IMR-90 (cell line): ENCODE results near the gene AHI1. TPM values are rescaled to one million over a fixed set of nuclear protein-coding genes. Genes with fewer than 3 reads are reported as not detected.

ENCODE experiments used
- ATAC-seq: fragments of 200-7000 bp; cut with Tn5 transposase; 2 replicates; pipeline ENCODE4 v1.9.1; 2020; ENCODE audit warnings: low read depth, mild to moderate bottlenecking, moderate library complexity
- BruUV-seq: library from RNA; stranded (reverse); fragments of 400-500 nt; replicated peaks from 2 replicates; lab custom pipeline; 2021; lab: Mats Ljungman, UMichigan
- CTCF ChIA-PET: fragments of 300-600 bp; formaldehyde crosslinking; extraction: SDS; loops from one replicate; lab custom pipeline; 2021; ENCODE audit warnings: antibody characterized with exemption; lab: Yijun Ruan, JAX
- POLR2A ChIA-PET: fragments of 300-600 bp; sonication (Branson Sonifier 250); formaldehyde crosslinking; loops from one replicate; lab custom pipeline; 2022; ENCODE audit warnings: antibody characterized with exemption; ENCODE audit not compliant: unreplicated experiment; lab: Charles Lee
- DNase-seq: peaks from one replicate; pipeline ENCODE4 v3.0.0; 2013
- H2AFZ ChIP-seq: replicated peaks from 2 replicates; pipeline ENCODE3; 2013; ENCODE audit warnings: low read length, mild to moderate bottlenecking; ENCODE audit not compliant: poor library complexity
- H2AK5ac ChIP-seq: 2 replicates; pipeline ENCODE4 v1.6.1; 2013; ENCODE audit warnings: low read depth, low read length, inconsistent platforms
- H2AK9ac ChIP-seq: replicated peaks from 2 replicates; pipeline ENCODE3; 2013; ENCODE audit warnings: mild to moderate bottlenecking, low read depth, low read length, moderate library complexity; ENCODE audit not compliant: poor library complexity
- H2BK120ac ChIP-seq: 2 replicates; pipeline ENCODE4 v1.6.1; 2013; ENCODE audit warnings: low read depth, low read length, inconsistent platforms
- H2BK15ac ChIP-seq: 3 replicates; pipeline ENCODE4 v1.6.1; 2013; ENCODE audit warnings: low read depth, low read length, inconsistent platforms
- H2BK20ac ChIP-seq: 2 replicates; pipeline ENCODE4 v1.6.1; 2013; ENCODE audit warnings: low read depth, mild to moderate bottlenecking, inconsistent platforms, low read length, moderate library complexity
- H2BK5ac ChIP-seq: 2 replicates; pipeline ENCODE4 v1.6.1; 2013; ENCODE audit warnings: mild to moderate bottlenecking, low read depth, low read length, inconsistent platforms; ENCODE audit not compliant: poor library complexity, severe bottlenecking
- H3K14ac ChIP-seq: replicated peaks from 2 replicates; pipeline ENCODE4 v1.6.1; 2013; ENCODE audit warnings: low read depth, low read length, inconsistent platforms
- H3K18ac ChIP-seq: 2 replicates; pipeline ENCODE4 v1.6.1; 2013; ENCODE audit warnings: low read depth, low read length, control low read depth
- H3K23ac ChIP-seq: 2 replicates; pipeline ENCODE4 v1.6.1; 2013; ENCODE audit warnings: low read depth, low read length, inconsistent platforms
- H3K27ac ChIP-seq: 2 replicates; pipeline ENCODE4 v1.5.1; 2013; ENCODE audit warnings: mild to moderate bottlenecking, control low read depth, low read length; ENCODE audit not compliant: insufficient read depth
- H3K27me3 ChIP-seq: 2 replicates; pipeline ENCODE4 v1.6.1; 2013; ENCODE audit warnings: low read length; ENCODE audit not compliant: control insufficient read depth, insufficient read depth
- H3K36me3 ChIP-seq: 2 replicates; pipeline ENCODE4 v1.6.1; 2013; ENCODE audit warnings: low read length, mixed read lengths; ENCODE audit not compliant: control insufficient read depth, insufficient read depth
- H3K4ac ChIP-seq: 2 replicates; pipeline ENCODE4 v1.6.1; 2013; ENCODE audit warnings: low read depth, low read length, inconsistent platforms
- H3K4me1 ChIP-seq: 2 replicates; pipeline ENCODE4 v1.6.1; 2013; ENCODE audit warnings: low read length, mixed read lengths; ENCODE audit not compliant: control insufficient read depth, insufficient read depth
- H3K4me2 ChIP-seq: 2 replicates; pipeline ENCODE4 v1.6.1; 2013; ENCODE audit warnings: low read depth, mild to moderate bottlenecking, control low read depth, low read length, moderate library complexity
- H3K4me3 ChIP-seq: 2 replicates; pipeline ENCODE4 v1.5.1; 2013; ENCODE audit warnings: low read depth, mild to moderate bottlenecking, control low read depth, low read length, moderate library complexity; ENCODE audit not compliant: insufficient read depth
- H3K56ac ChIP-seq: 2 replicates; pipeline ENCODE4 v1.6.1; 2013; ENCODE audit warnings: low read length, inconsistent platforms; ENCODE audit not compliant: insufficient read depth; ENCODE audit errors: extremely low read depth
- H3K79me1 ChIP-seq, 2 experiments: 2 replicates each; pipeline ENCODE4 v1.6.1; 2013; ENCODE audit warnings: low read length in 2 of 2, inconsistent platforms in 1 of 2, low read depth in 1 of 2
- H3K9ac ChIP-seq: 2 replicates; pipeline ENCODE4 v1.6.1; 2013; ENCODE audit warnings: low read depth, low read length, control low read depth
- H3K9me1 ChIP-seq: 2 replicates; pipeline ENCODE4 v1.6.1; 2013; ENCODE audit warnings: low read length, inconsistent platforms; ENCODE audit not compliant: insufficient read depth
- H3K9me3 ChIP-seq: 2 replicates; pipeline ENCODE4 v1.6.1; 2013; ENCODE audit warnings: low read length; ENCODE audit not compliant: control insufficient read depth, insufficient read depth
- H4K20me1 ChIP-seq: 2 replicates; pipeline ENCODE4 v1.6.1; 2013; ENCODE audit warnings: low read length, inconsistent platforms; ENCODE audit not compliant: insufficient read depth
- H4K5ac ChIP-seq: 2 replicates; pipeline ENCODE4 v1.6.1; 2013; ENCODE audit warnings: mild to moderate bottlenecking, low read depth, low read length, control low read depth
- H4K8ac ChIP-seq, 2 experiments: 2 replicates each; pipeline ENCODE4 v1.6.1; 2013; ENCODE audit warnings: low read depth in 2 of 2, low read length in 2 of 2, control low read depth in 1 of 2, inconsistent platforms in 1 of 2
- H4K91ac ChIP-seq: 2 replicates; pipeline ENCODE4 v1.6.1; 2013; ENCODE audit warnings: low read depth, low read length, inconsistent platforms; ENCODE audit not compliant: insufficient read depth
- POLR2A ChIP-seq: IDR thresholded peaks from 2 replicates; pipeline ENCODE4 v1.6.1; 2012; ENCODE audit warnings: mild to moderate bottlenecking, low read depth, low read length
- SMC3 ChIP-seq: fragments of 150-350 bp; IDR thresholded peaks from 2 replicates; pipeline ENCODE4 v1.6.1; 2016; ENCODE audit warnings: low read depth, mild to moderate bottlenecking, antibody characterized with exemption, low read length, moderate library complexity
- USF2 ChIP-seq: fragments of 150-350 bp; IDR thresholded peaks from 2 replicates; pipeline ENCODE4 v1.6.1; 2017; ENCODE audit warnings: mild to moderate bottlenecking, antibody characterized with exemption, low read length, low read depth
- WGBS, 2 experiments: methylation state at CpG; one replicate each; pipeline versions ENCODE4 v1.1.5 to v1.1.7; 2013; ENCODE audit warnings: missing lambda C conversion rate in 2 of 2; ENCODE audit not compliant: insufficient read length in 1 of 2; ENCODE audit errors: extremely low coverage in 2 of 2; 5-methylcytosine and 5-hydroxymethylcytosine counted together
- dilution Hi-C: fragments of 300-500 bp; cut with HindIII; formaldehyde crosslinking; loops from one replicate; pipeline ENCODE4 v1.14.3; 2018; ENCODE audit warnings: low sequenced_read_pairs; ENCODE audit not compliant: unreplicated experiment
- in situ Hi-C: fragments of 300-500 bp; cut with MboI; formaldehyde crosslinking; loops from 3 replicates; pipeline ENCODE4 v1.14.3; 2019; ENCODE audit warnings: low sequenced_read_pairs, inconsistent platforms, mixed read lengths
- intact Hi-C: fragments of 100-400 bp; cut with micrococcal nuclease; formaldehyde crosslinking; loops from 2 replicates; pipeline ENCODE4 v1.10.0; 2022
- polyA plus RNA-seq, 3 experiments: library from polyadenylated mRNA; depleted of rRNA; stranded (reverse); fragments of >200 nt; gene quantifications; 2 replicates each; pipeline ENCODE4 v1.2.3, GENCODE V29; 2012; ENCODE audit warnings: low replicate concordance in 1 of 3
- total RNA-seq: library from RNA; depleted of rRNA; stranded (reverse); fragments of >200 nt; gene quantifications from 2 replicates; pipeline ENCODE4 v1.2.3, GENCODE V29; 2012
- TF ChIP-seq, protein P1 (sequence below): conservative IDR thresholded peaks from 2 replicates; pipeline ENCODE4 v1.5.1; 2012; ENCODE audit warnings: mild to moderate bottlenecking, low read depth, low read length, improper control_type of control experiment
- TF ChIP-seq, protein P2 (sequence below): fragments of 150-350 bp; IDR thresholded peaks from 2 replicates; pipeline ENCODE4 v1.6.1; 2016; ENCODE audit warnings: low read depth, mild to moderate bottlenecking, low read length, moderate library complexity, borderline replicate concordance

The AHI1 gene
- total and polyA plus RNA-seq, 2 of the 4 experiments (the other 2 are of a cell fraction) = 9.5 to 19.4 TPM

- no peak for DNase-seq
- no peak overlapping the region for H2BK120ac ChIP-seq
- no peak overlapping the region for H2AK5ac ChIP-seq
- no peaks in the 10 kb centered on the region for H3K9me3 ChIP-seq
- WGBS, 2 experiments = no CpG with 5 or more reads among the region's 4 CpGs
- H3K4me3 ChIP-seq = no peak overlapping the region
- no peak overlapping the region for H3K56ac ChIP-seq
- no peak overlapping the region for H2BK5ac ChIP-seq
- H2BK15ac ChIP-seq = no peak overlapping the region
- H3K36me3 ChIP-seq = no peaks in the 10 kb centered on the region
- no peak overlapping the region for H2AFZ ChIP-seq
- H4K5ac ChIP-seq = no peak overlapping the region
- no peak overlapping the region for H3K23ac ChIP-seq
- H3K27ac ChIP-seq = no peak overlapping the region
- ChIA-PET CTCF (no interaction called here), POLR2A (no interaction called here)
- no peaks in the 10 kb centered on the region; the same call in 1 of the 2 replicates for H3K9me1 ChIP-seq
- no peak for ATAC-seq
- no peak overlapping the region for H2BK20ac ChIP-seq
- no peak overlapping the region for H3K18ac ChIP-seq
- no peaks in the 10 kb centered on the region for H3K4me1 ChIP-seq
- no peak overlapping the region for H2AK9ac ChIP-seq
- no peaks in the 10 kb centered on the region for H4K20me1 ChIP-seq
- H4K91ac ChIP-seq = no peak overlapping the region
- H3K27me3 ChIP-seq = no peaks in the 10 kb centered on the region
- H3K4me2 ChIP-seq = no peak overlapping the region
- no peak overlapping the region for H4K8ac ChIP-seq
- no peaks in the 10 kb centered on the region for H3K79me1 ChIP-seq
- in situ Hi-C loops (no loop called here), intact Hi-C loops (no loop called here), dilution Hi-C loops (no loop called here)
- H3K4ac ChIP-seq = no peak overlapping the region
- H3K9ac ChIP-seq = no peak overlapping the region
- no peak for TF ChIP-seq POLR2A
- TF ChIP-seq, protein P1, sequence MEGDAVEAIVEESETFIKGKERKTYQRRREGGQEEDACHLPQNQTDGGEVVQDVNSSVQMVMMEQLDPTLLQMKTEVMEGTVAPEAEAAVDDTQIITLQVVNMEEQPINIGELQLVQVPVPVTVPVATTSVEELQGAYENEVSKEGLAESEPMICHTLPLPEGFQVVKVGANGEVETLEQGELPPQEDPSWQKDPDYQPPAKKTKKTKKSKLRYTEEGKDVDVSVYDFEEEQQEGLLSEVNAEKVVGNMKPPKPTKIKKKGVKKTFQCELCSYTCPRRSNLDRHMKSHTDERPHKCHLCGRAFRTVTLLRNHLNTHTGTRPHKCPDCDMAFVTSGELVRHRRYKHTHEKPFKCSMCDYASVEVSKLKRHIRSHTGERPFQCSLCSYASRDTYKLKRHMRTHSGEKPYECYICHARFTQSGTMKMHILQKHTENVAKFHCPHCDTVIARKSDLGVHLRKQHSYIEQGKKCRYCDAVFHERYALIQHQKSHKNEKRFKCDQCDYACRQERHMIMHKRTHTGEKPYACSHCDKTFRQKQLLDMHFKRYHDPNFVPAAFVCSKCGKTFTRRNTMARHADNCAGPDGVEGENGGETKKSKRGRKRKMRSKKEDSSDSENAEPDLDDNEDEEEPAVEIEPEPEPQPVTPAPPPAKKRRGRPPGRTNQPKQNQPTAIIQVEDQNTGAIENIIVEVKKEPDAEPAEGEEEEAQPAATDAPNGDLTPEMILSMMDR = no peak
- no peak for TF ChIP-seq SMC3
- no peak for TF ChIP-seq USF2
- TF ChIP-seq, protein P2, sequence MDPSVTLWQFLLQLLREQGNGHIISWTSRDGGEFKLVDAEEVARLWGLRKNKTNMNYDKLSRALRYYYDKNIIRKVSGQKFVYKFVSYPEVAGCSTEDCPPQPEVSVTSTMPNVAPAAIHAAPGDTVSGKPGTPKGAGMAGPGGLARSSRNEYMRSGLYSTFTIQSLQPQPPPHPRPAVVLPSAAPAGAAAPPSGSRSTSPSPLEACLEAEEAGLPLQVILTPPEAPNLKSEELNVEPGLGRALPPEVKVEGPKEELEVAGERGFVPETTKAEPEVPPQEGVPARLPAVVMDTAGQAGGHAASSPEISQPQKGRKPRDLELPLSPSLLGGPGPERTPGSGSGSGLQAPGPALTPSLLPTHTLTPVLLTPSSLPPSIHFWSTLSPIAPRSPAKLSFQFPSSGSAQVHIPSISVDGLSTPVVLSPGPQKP = no peak
- no peak overlapping the region for H3K14ac ChIP-seq
- BruUV-seq = no TSS peak
Observed at GRCh38 chr6:135281964-135282363, 215.6 kb downstream of the AHI1 start.
